ENCODE results near the gene CAP2. TPM values are rescaled to one million over a fixed set of nuclear protein-coding genes. Genes with fewer than 3 reads are reported as not detected.
"Not testable (repeated sequence)": the region's sequence is repeated elsewhere in the genome, so short reads cannot be mapped to it uniquely, and the experiment has no call there.

Gene CAP2
- total RNA-seq, 2 donors from 2014 or later = not detected

GRCh38 chr6:17519120-17519519 is 125.7 kb downstream of the CAP2 start:
- H3K4me3 Mint-ChIP-seq = no peak overlapping the region
- H3K36me3 Mint-ChIP-seq (ENCODE audit: low read depth) = peaks cover 2% of the 10 kb centered on the region
- peaks cover 44% of the 10 kb centered on the region for H3K27me3 Mint-ChIP-seq
- H3K4me1 Mint-ChIP-seq = peaks cover under 1% of the 10 kb centered on the region
- DNase-seq (no peak), ATAC-seq (no peak)
- H3K9me3 ChIP-seq (ENCODE audit: control insufficient read depth, low read length, poor library complexity, severe bottlenecking) = no peaks in the 10 kb centered on the region
- H3K27ac Mint-ChIP-seq = no peak overlapping the region

- H3K27ac Mint-ChIP-seq = no peak overlapping the region
- no peaks in the 10 kb centered on the region for H3K9me3 ChIP-seq (ENCODE audit: control insufficient read depth, low read length, poor library complexity, severe bottlenecking)
- ATAC-seq (no peak), DNase-seq (no peak)
- H3K4me3 Mint-ChIP-seq = no peak overlapping the region
- H3K4me1 Mint-ChIP-seq = peaks cover 2% of the 10 kb centered on the region
- peaks cover 31% of the 10 kb centered on the region for H3K27me3 Mint-ChIP-seq
- H3K36me3 Mint-ChIP-seq (ENCODE audit: low read depth) = peaks cover 2% of the 10 kb centered on the region
Observed at GRCh38 chr6:17525637-17526036, 132.2 kb downstream of the CAP2 start.

DNA sequence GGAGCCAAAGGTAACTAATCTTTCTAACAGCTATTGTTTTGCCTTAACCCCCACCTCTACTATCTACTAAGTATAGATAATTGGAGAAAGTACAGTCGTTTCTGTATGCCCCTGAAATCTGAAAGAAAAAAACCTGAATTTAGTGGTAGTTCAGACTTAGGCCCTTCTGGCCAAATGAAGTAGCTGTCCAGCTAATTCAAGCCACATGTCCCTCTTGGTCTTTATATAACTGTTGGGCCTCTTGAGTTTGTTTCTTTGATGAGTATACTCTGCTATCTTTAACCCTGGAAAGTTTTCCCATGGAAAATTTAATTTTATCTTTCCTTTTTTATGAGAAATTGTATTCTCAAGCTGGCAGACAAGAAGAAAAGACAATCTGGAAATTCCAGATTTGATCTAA is 133.7 kb downstream of the CAP2 start:
- H3K36me3 Mint-ChIP-seq (ENCODE audit: low read depth) = peaks cover 2% of the 10 kb centered on the region
- H3K27ac Mint-ChIP-seq = no peak overlapping the region
- no peak overlapping the region for H3K4me3 Mint-ChIP-seq
- no peaks in the 10 kb centered on the region for H3K9me3 ChIP-seq (ENCODE audit: control insufficient read depth, low read length, poor library complexity, severe bottlenecking)
- H3K27me3 Mint-ChIP-seq = peaks cover 34% of the 10 kb centered on the region
- no peak for ATAC-seq
- peaks cover 4% of the 10 kb centered on the region for H3K4me1 Mint-ChIP-seq
- DNase-seq = no peak

- Mint-ChIP-seq H3K36me3 (ENCODE audit: low read depth) (no peaks in the 10 kb centered on the region), H3K27ac (no peak overlapping the region), H3K4me3 (no peak overlapping the region), H3K4me1 (peaks cover 4% of the 10 kb centered on the region), H3K27me3 (peaks cover 28% of the 10 kb centered on the region)
- ATAC-seq (no peak), DNase-seq (no peak)
- no peaks in the 10 kb centered on the region for H3K9me3 ChIP-seq (ENCODE audit: control insufficient read depth, low read length, poor library complexity, severe bottlenecking)
Observed at GRCh38 chr6:17530321-17530835, 137.0 kb downstream of the CAP2 start.

DNA sequence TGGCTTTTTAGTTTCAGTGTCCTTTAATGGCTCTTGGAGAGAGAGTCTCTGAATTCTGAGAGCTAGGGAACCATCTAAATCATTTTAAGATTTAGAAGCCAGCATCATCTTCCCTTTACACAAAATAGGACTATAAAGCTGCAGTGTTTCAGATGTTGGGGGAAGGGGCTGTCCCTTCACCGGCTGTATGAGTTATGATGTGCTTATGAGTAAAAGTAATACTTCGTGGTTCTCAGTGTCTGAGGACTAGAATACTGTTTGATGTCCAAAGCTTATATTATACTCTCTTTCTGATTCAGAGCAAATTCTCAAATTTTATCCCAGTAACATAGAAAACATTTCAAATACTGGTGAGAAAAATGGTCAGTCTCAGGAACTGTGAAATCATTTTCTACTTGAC is 143.2 kb downstream of the CAP2 start:
- Mint-ChIP-seq H3K36me3 (ENCODE audit: low read depth) (no peaks in the 10 kb centered on the region), H3K4me1 (peaks cover 2% of the 10 kb centered on the region)
- ATAC-seq = no peak

GRCh38 chr6:17542243-17542642 is 148.8 kb downstream of the CAP2 start:
- DNase-seq = no peak
- H3K4me3 Mint-ChIP-seq = no peak overlapping the region
- H3K27ac Mint-ChIP-seq = no peak overlapping the region
- H3K36me3 Mint-ChIP-seq (ENCODE audit: low read depth) = peaks cover 2% of the 10 kb centered on the region
- peaks cover 2% of the 10 kb centered on the region for H3K4me1 Mint-ChIP-seq
- ATAC-seq = no peak
- H3K27me3 Mint-ChIP-seq = peaks cover 36% of the 10 kb centered on the region
- no peaks in the 10 kb centered on the region for H3K9me3 ChIP-seq (ENCODE audit: control insufficient read depth, low read length, poor library complexity, severe bottlenecking)

More for the DNA sequence above, 143.2 kb downstream of the CAP2 start:
- Mint-ChIP-seq H3K4me3 (no peak overlapping the region), H3K27me3 (peaks cover 34% of the 10 kb centered on the region), H3K27ac (no peak overlapping the region)
- no peaks in the 10 kb centered on the region for H3K9me3 ChIP-seq (ENCODE audit: control insufficient read depth, low read length, poor library complexity, severe bottlenecking)
- no peak for DNase-seq

GRCh38 chr6:17545681-17546080 is 152.3 kb downstream of the CAP2 start:
- not testable (repeated sequence) for DNase-seq; H3K9me3 ChIP-seq (ENCODE audit: control insufficient read depth, low read length, poor library complexity, severe bottlenecking); ATAC-seq; H3K27ac Mint-ChIP-seq; H3K4me1 Mint-ChIP-seq; H3K36me3 Mint-ChIP-seq (ENCODE audit: low read depth); H3K4me3 Mint-ChIP-seq
- peaks cover 31% of the 10 kb centered on the region for H3K27me3 Mint-ChIP-seq

GRCh38 chr6:17551383-17551958 is 158.1 kb downstream of the CAP2 start:
- H3K9me3 ChIP-seq (ENCODE audit: control insufficient read depth, low read length, poor library complexity, severe bottlenecking) = no peaks in the 10 kb centered on the region
- no peak for DNase-seq
- H3K27me3 Mint-ChIP-seq = peaks cover 53% of the 10 kb centered on the region
- H3K36me3 Mint-ChIP-seq (ENCODE audit: low read depth) = no peaks in the 10 kb centered on the region
- no peak for ATAC-seq
- H3K27ac Mint-ChIP-seq = no peak overlapping the region
- no peak overlapping the region for H3K4me3 Mint-ChIP-seq
- no peaks in the 10 kb centered on the region for H3K4me1 Mint-ChIP-seq

DNA sequence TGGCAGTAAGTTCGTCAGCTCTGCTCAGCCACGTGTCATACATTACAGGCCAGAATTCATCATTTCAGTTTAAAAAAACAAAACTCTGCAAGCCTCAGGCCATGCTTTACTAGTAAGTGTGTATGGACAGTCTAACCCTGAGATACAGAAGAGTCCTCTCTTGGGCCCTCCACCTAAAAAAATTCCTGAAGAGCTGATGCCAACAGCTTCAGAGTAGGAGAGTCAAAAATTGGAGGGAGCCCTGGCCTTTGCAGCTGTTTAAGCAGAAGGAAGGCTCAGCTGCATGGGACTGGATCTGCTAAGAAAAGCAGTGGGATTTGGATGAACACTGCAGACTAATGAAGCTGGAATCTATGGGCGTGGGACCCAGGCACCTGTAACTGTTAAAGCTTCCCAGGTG is 159.5 kb downstream of the CAP2 start:
- DNase-seq = no peak
- ATAC-seq = no peak
- no peaks in the 10 kb centered on the region for H3K9me3 ChIP-seq (ENCODE audit: control insufficient read depth, low read length, poor library complexity, severe bottlenecking)
- H3K36me3 Mint-ChIP-seq (ENCODE audit: low read depth) = no peaks in the 10 kb centered on the region
- no peak overlapping the region for H3K4me3 Mint-ChIP-seq
- no peaks in the 10 kb centered on the region for H3K4me1 Mint-ChIP-seq
- H3K27ac Mint-ChIP-seq = no peak overlapping the region
- H3K27me3 Mint-ChIP-seq = peaks cover 44% of the 10 kb centered on the region

DNA sequence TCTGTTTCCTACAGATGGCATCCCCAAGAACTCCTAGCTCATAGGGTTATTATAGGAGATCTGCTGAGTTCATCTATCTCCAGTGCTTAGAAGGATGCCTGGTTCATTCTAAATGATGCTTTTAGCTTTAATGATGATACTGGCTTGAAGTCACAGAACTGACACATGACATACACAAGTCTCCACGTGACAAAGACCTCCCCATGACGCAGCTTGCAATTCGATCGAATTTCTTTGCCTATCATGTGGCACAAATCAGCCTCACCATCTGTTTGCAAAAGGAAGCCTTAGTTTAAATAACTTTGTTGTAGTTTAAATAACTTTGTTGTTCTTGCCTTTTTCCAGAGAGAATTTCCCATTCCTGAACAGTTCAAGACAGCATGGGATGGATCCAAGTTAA is 162.6 kb downstream of the CAP2 start:
- peaks cover 39% of the 10 kb centered on the region for H3K27me3 Mint-ChIP-seq
- ATAC-seq (no peak), DNase-seq (no peak)
- no peaks in the 10 kb centered on the region for H3K9me3 ChIP-seq (ENCODE audit: control insufficient read depth, low read length, poor library complexity, severe bottlenecking)
- no peak overlapping the region for H3K4me3 Mint-ChIP-seq
- no peaks in the 10 kb centered on the region for H3K4me1 Mint-ChIP-seq
- H3K27ac Mint-ChIP-seq = no peak overlapping the region
- peaks cover 3% of the 10 kb centered on the region for H3K36me3 Mint-ChIP-seq (ENCODE audit: low read depth)

DNA sequence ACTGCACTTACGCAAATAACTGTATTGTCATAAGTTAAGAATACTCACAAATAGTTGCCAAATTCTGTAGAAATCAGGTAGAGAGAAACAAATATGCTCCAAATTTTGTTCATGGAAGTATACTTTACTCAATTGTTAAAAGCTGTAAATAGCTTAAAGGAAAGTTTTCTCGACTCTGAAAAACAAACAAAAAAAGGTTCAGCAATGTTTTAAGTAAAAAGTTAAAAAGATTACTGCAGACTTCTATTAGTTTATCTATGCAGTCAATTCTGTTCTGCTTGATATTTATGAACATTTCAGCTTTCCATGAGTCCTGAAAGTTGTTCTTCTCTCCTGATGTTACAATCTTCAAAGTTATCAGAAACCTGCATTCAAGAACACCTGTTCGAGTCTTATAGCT is 169.2 kb downstream of the CAP2 start:
- Mint-ChIP-seq H3K27ac (no peak overlapping the region), H3K27me3 (no peaks in the 10 kb centered on the region), H3K4me1 (no peaks in the 10 kb centered on the region), H3K36me3 (ENCODE audit: low read depth) (peaks cover 5% of the 10 kb centered on the region), H3K4me3 (no peak overlapping the region)
- H3K9me3 ChIP-seq (ENCODE audit: control insufficient read depth, low read length, poor library complexity, severe bottlenecking) = no peaks in the 10 kb centered on the region
- ATAC-seq = no peak
- no peak for DNase-seq

GRCh38 chr6:17565399-17565798 is 172.0 kb downstream of the CAP2 start:
- Mint-ChIP-seq H3K4me1 (no peaks in the 10 kb centered on the region), H3K36me3 (ENCODE audit: low read depth) (peaks cover 2% of the 10 kb centered on the region), H3K27ac (no peak overlapping the region), H3K4me3 (no peak overlapping the region), H3K27me3 (peaks cover 8% of the 10 kb centered on the region)
- DNase-seq (no peak), ATAC-seq (no peak)
- no peaks in the 10 kb centered on the region for H3K9me3 ChIP-seq (ENCODE audit: control insufficient read depth, low read length, poor library complexity, severe bottlenecking)

- ATAC-seq (no peak), DNase-seq (no peak)
- H3K27me3 Mint-ChIP-seq = peaks cover 30% of the 10 kb centered on the region
Observed at GRCh38 chr6:17574866-17575560, 181.6 kb downstream of the CAP2 start.

DNA sequence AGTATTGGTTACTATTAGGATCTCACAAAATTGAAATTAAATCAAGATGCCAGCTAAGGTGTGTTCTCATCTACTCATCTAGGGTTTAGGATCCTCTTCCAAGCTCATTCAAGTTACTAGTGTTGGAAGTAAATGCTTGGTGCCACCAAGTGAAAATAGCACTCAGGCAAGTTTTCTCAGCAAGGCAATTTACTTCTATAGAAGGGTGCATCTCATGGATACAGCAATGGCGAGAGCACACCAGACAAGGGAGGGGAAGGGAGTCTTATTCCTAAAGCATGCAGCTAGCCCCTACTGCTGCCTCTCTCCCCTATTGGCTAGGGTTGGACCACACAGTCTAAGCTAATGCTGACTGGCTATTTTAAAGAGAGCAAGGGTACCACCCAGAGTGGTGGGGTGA is 183.7 kb downstream of the CAP2 start:
- peaks cover 29% of the 10 kb centered on the region for H3K27me3 Mint-ChIP-seq
- no peak overlapping the region for H3K4me3 Mint-ChIP-seq
- peaks cover 8% of the 10 kb centered on the region for H3K4me1 Mint-ChIP-seq
- H3K27ac Mint-ChIP-seq = no peak overlapping the region
- no peaks in the 10 kb centered on the region for H3K9me3 ChIP-seq (ENCODE audit: control insufficient read depth, low read length, poor library complexity, severe bottlenecking)
- no peak for DNase-seq
- no peaks in the 10 kb centered on the region for H3K36me3 Mint-ChIP-seq (ENCODE audit: low read depth)
- no peak for ATAC-seq

More at GRCh38 chr6:17574866-17575560, 181.6 kb downstream of the CAP2 start:
- Mint-ChIP-seq H3K4me3 (no peak overlapping the region), H3K27ac (no peak overlapping the region), H3K36me3 (ENCODE audit: low read depth) (no peaks in the 10 kb centered on the region), H3K4me1 (no peaks in the 10 kb centered on the region)
- no peaks in the 10 kb centered on the region for H3K9me3 ChIP-seq (ENCODE audit: control insufficient read depth, low read length, poor library complexity, severe bottlenecking)

All from T-helper 17 cell (primary cell).